Measurements from ENCODE around the gene LDLRAD3.

GRCh38 chr11:36010010-36010740 lies 66.3 kb downstream of the LDLRAD3 start:
- TF ChIP-seq CTCF (IDR thresholded peaks at IDR 0.05; ENCODE audit: borderline replicate concordance, extremely low read depth, low read length, poor library complexity, severe bottlenecking) (no peak), EZH2 (IDR thresholded peaks at IDR 0.05; ENCODE audit: borderline replicate concordance, low read depth, low read length, severe bottlenecking) (no peak)

All from DND-41 (cell line).